AG04449 (cell line): ENCODE measurements around the gene C7orf25.

Experiments used
- CTCF ChIA-PET: fragments of 350-600 bp; formaldehyde crosslinking; extraction: SDS; loops from one replicate; lab custom pipeline; 2021; ENCODE audit warnings: antibody characterized with exemption; lab: Yijun Ruan, JAX
- POLR2A ChIA-PET: fragments of 400-600, 350-600 bp; formaldehyde crosslinking; extraction: SDS; loops from one replicate; lab custom pipeline; 2020; ENCODE audit warnings: antibody characterized with exemption, inconsistent platforms; lab: Yijun Ruan, JAX
- DNase-seq: peaks from one replicate; pipeline ENCODE4 v3.0.0-alpha.2; 2010; ENCODE audit warnings: low read depth, low spot score
- H3K4me3 ChIP-seq: 2 replicates; pipeline ENCODE4 v1.5.1; 2011; ENCODE audit warnings: low read depth, mild to moderate bottlenecking, control low read depth, low read length
- TF ChIP-seq, protein P1 (sequence below): IDR thresholded peaks from one replicate; pipeline ENCODE4 v1.5.1; 2011; ENCODE audit warnings: mild to moderate bottlenecking, moderate library complexity, low read length, control low read depth, inconsistent platforms; ENCODE audit not compliant: insufficient read depth; ENCODE audit errors: missing control alignments

Gene C7orf25

DNA sequence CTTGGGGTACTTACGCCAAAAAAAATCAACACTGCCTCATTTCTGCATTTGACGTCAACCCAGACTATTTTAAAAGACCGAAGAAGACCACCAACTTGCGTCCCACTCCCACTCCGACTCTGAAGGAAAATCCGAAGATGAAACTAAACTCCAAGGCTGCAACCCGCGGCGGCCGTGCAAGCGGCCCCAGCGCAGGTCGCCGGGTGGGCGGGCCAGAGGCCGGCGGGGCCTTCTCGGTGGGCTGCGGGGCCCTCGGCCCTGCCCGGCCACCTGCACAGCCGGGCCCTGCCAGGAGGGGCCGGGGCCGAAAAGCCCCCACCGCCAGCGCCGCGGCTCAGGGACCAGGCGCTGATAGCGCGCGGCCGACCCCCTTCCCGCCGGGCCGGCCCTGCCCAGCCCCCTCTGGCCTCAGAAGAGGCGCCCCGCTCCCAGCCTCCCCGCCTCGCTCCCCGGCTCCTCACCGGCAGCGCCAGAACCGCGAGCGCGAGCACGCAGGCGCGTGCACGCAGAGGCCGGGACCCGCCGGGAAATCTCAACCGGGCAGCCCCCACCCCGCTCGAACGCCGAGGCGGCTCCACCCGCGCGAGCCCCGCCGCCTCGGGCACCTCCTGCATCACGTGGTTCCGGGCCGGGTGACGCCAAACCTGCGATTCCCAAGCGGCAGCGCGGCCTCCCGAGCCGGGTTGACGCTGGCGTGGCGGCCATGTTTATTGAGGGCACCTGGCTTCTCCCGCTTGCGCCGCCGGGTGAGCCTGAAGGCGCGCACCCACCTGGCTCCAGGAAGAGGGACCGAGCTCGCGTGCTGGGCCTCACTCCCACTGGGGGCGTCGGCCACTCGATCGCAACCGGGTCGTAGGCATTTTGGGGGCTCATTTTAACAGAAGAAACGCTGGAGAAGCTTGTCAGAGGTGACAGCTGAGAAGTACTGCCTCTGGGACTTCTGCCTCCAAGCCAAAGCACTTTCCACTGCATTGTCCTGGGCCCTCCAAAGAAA lies at the start of gene C7orf25:
C7orf25 (minus strand) TSS at position 617 of the 994 bp plus-strand sequence. CDS start 1,170 bp downstream, outside the sequence.
- no peak for DNase-seq
- TF ChIP-seq, protein P1, sequence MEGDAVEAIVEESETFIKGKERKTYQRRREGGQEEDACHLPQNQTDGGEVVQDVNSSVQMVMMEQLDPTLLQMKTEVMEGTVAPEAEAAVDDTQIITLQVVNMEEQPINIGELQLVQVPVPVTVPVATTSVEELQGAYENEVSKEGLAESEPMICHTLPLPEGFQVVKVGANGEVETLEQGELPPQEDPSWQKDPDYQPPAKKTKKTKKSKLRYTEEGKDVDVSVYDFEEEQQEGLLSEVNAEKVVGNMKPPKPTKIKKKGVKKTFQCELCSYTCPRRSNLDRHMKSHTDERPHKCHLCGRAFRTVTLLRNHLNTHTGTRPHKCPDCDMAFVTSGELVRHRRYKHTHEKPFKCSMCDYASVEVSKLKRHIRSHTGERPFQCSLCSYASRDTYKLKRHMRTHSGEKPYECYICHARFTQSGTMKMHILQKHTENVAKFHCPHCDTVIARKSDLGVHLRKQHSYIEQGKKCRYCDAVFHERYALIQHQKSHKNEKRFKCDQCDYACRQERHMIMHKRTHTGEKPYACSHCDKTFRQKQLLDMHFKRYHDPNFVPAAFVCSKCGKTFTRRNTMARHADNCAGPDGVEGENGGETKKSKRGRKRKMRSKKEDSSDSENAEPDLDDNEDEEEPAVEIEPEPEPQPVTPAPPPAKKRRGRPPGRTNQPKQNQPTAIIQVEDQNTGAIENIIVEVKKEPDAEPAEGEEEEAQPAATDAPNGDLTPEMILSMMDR = no peak
- peak within 1 kb of the TSS; percentile 68 for H3K4me3 ChIP-seq
- ChIA-PET CTCF (interaction anchor here (1.1 to 1.3 kb wide), 3 partner anchors 22 to 350 kb away, joined by 3 to 5 read pairs (median 3); no protein-coding TSS in a partner anchor), POLR2A (interaction anchor here (0.5 to 0.9 kb wide), 2 partner anchors 20 to 224 kb away, joined by 3 to 5 read pairs; partner anchors contain the start of genes MRPL32 and PSMA2)

DNA sequence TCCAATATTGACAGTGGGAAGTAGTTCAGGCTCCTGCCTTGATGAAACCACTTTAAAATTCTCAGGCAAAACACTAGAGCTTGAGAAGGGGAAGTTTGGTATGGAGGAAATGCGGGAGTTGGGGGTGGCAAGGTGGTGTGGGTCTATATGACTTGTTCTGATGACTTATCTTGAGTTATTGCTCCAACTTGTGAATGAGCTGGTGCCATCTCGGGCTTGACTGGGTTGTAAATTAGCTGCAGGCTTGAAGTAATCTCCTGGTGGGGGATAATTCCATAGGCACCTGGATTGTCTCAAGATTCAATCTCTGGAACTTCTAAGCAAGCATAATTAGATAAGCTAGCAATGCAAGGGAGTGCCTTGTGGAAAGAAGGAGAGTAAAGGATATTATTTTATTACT lies 49.3 kb upstream of the C7orf25 start:
- ChIA-PET CTCF (interaction anchor here (1.3 to 7.7 kb wide), 2 partner anchors 19 to 147 kb away, joined by 5 to 54 read pairs; no protein-coding TSS in a partner anchor), POLR2A (no interaction called here)
- TF ChIP-seq, protein P1 = no peak
- H3K4me3 ChIP-seq = no peak overlapping the region
- no peak for DNase-seq

GRCh38 chr7:42960762-42961161 lies 48.9 kb upstream of the C7orf25 start:
- CTCF ChIA-PET = interaction anchor here (0.9 to 7.7 kb wide), 3 partner anchors 10 to 147 kb away, joined by 3 to 54 read pairs (median 5); no protein-coding TSS in a partner anchor
- POLR2A ChIA-PET = no interaction called here

GRCh38 chr7:42959549-42959948 lies 47.7 kb upstream of the C7orf25 start:
- DNase-seq = no peak
- ChIA-PET POLR2A (no interaction called here), CTCF (interaction anchor here (0.9 to 7.7 kb wide), 2 partner anchors 8 to 17 kb away, joined by 3 to 54 read pairs; no protein-coding TSS in a partner anchor)
- TF ChIP-seq, protein P1 = no peak
- H3K4me3 ChIP-seq = no peak overlapping the region

More at GRCh38 chr7:42960762-42961161, 48.9 kb upstream of the C7orf25 start:
- TF ChIP-seq, protein P1 = no peak
- no peak for DNase-seq
- no peak overlapping the region for H3K4me3 ChIP-seq

DNA sequence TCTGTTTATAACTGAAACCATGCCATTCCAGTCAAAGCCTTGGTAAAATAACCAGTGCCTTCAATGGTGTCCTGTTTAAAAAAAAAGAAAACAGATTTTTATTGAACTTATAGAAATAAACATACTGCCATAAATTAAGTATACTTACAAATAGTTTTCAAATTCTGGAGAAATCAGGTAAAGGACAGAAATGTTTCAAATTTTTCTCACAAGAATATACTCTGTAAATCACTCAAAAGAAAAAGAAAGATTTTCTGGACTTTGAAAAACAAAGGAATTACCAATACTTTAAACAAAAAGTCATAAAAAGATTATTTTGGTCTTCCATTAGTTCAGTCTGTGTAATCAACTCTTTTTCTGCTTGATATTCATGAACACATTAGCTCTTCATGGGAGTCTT lies 44.2 kb upstream of the C7orf25 start:
- TF ChIP-seq, protein P1 = no peak
- POLR2A ChIA-PET = no interaction called here
- H3K4me3 ChIP-seq = no peak overlapping the region
- CTCF ChIA-PET = interaction anchor here (1.0 to 2.3 kb wide), 2 partner anchors 15 to 306 kb away, joined by 4 to 10 read pairs; no protein-coding TSS in a partner anchor
- DNase-seq = no peak
